ENCODE results near the gene MFAP1. TPM values are rescaled to one million over a fixed set of nuclear protein-coding genes. Genes with fewer than 3 reads are reported as not detected.

Gene MFAP1
- total RNA-seq, 1 experiment from 2014 or later = 44.7 TPM

DNA sequence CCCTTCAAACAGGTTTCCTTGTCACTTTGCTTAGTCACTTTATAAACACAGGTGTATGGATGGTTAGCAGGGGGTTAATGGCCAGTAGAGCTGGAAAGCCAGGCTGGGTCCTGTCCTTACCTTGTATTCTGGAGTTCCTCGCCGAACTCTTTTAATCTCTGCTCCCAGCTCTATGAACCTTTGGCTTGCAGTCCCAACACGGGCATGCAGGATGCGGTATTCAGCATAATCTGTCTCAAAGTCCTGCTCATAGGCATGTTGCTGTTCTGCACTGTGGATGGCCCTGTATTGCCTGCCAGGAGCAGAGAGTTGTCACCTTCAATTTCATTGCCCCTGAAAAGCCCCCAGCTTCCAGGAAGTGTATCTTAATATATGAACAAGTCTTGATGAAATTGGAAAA lies 50.4 kb downstream of the MFAP1 start:
- H3K27ac ChIP-seq (ENCODE audit: insufficient read length, low read depth, low read length) = no peak overlapping the region
- no peak overlapping the region for H3K4me3 Mint-ChIP-seq
- H2BK120ac ChIP-seq (ENCODE audit: low read depth, low read length, poor library complexity, severe bottlenecking) = no peak overlapping the region

More for the DNA sequence above, 50.4 kb downstream of the MFAP1 start:
- Histone ChIP-seq H3K9me3 (ENCODE audit: control insufficient read depth, low read depth, low read length) (no peaks in the 10 kb centered on the region), H3K27me3 (ENCODE audit: insufficient read depth, low read length) (no peaks in the 10 kb centered on the region), H4K20me1 (ENCODE audit: control insufficient read depth, insufficient read depth, insufficient read length) (no peaks in the 10 kb centered on the region), H3K56ac (ENCODE audit: insufficient read length, low read depth, low read length) (no peak overlapping the region), H2BK12ac (ENCODE audit: insufficient read length, low read depth, low read length) (no peak overlapping the region), H2BK20ac (ENCODE audit: low read depth, low read length, poor library complexity, severe bottlenecking) (no peak overlapping the region), H3K18ac (ENCODE audit: insufficient read length, low read depth, low read length) (no peak overlapping the region), H2AFZ (ENCODE audit: low read length) (no peak overlapping the region), H2BK15ac (ENCODE audit: low read depth, low read length) (no peak overlapping the region), H3K4me1 (ENCODE audit: insufficient read depth, low read length) (no peaks in the 10 kb centered on the region; the same call in 1 of the 2 replicates), H3K79me2 (ENCODE audit: insufficient read depth, low read length) (no peaks in the 10 kb centered on the region), H3K23ac (ENCODE audit: insufficient read length, low read depth, low read length) (no peak overlapping the region), H3K79me1 (ENCODE audit: insufficient read depth, low read depth, low read length, poor library complexity, severe bottlenecking) (no peaks in the 10 kb centered on the region), H3K23me2 (ENCODE audit: insufficient read length, low read depth, low read length, poor library complexity, severe bottlenecking) (peaks cover 13% of the 10 kb centered on the region), H3K4me2 (ENCODE audit: insufficient read depth, insufficient read length, low read length) (no peak overlapping the region), H3K9ac (ENCODE audit: extremely low read depth, insufficient read length, low read length) (no peak overlapping the region), H3T11ph (ENCODE audit: low read length) (no peak overlapping the region), H3K14ac (ENCODE audit: insufficient read depth, low read length) (no peak overlapping the region), H2BK5ac (ENCODE audit: insufficient read length, low read length) (no peak overlapping the region), H4K8ac (replicated peaks; ENCODE audit: insufficient read length, low read depth, low read length) (no peak overlapping the region), H2AK5ac (ENCODE audit: insufficient read length, low read length) (no peak overlapping the region), H4K91ac (ENCODE audit: insufficient read length, low read depth, low read length) (no peak overlapping the region), H4K5ac (ENCODE audit: insufficient read length, low read depth, low read length) (no peak overlapping the region), H3K4ac (ENCODE audit: low read depth, low read length) (no peak overlapping the region)
- Mint-ChIP-seq H3K27ac (no peak overlapping the region; a peak in 1 of 7 replicates), H3K4me1 (peaks cover 12 to 13% of the 10 kb centered on the region in 2 experiments), H3K9me3 (no peaks in the 10 kb centered on the region; a peak in 1 of 5 replicates), H3K36me3 (ENCODE audit: insufficient read depth in 1 of 3, low read depth in 3 of 3) (peaks cover 29 to 57% (median 42%) of the 10 kb centered on the region in 3 experiments; a peak in 6 of 7 replicates), H3K27me3 (ENCODE audit: low read depth) (no peaks in the 10 kb centered on the region; the same call in 1 of the 2 replicates)
- no CpG with 5 or more reads among the region's 4 CpGs for WGBS (ENCODE audit: extremely low coverage, insufficient read length, low lambda C conversion rate)
- TF ChIP-seq CTCF (conservative IDR thresholded peaks at IDR 0.05) = no peak
- no peak for DNase-seq

Data from H9 (cell line).